Measurements from ENCODE around the gene KMT5B.

KMT5B gene

GRCh38 chr11:68181719-68182451, 31.2 kb downstream of the KMT5B start:
- no peak for DNase-seq (ENCODE audit: low read depth)

GRCh38 chr11:68179847-68180246, 33.2 kb downstream of the KMT5B start:
- no peak for DNase-seq (ENCODE audit: low read depth)

- no peak for DNase-seq (ENCODE audit: low read depth)
Observed at GRCh38 chr11:68177877-68178276, 35.2 kb downstream of the KMT5B start.

- no peak for DNase-seq (ENCODE audit: low read depth)
Observed at GRCh38 chr11:68173926-68174325, 39.2 kb downstream of the KMT5B start.

- no peak for DNase-seq (ENCODE audit: low read depth)
Observed at GRCh38 chr11:68169442-68169841, 43.7 kb downstream of the KMT5B start.

GRCh38 chr11:68168694-68169093, 44.4 kb downstream of the KMT5B start:
- DNase-seq (ENCODE audit: low read depth), result no peak

- DNase-seq (ENCODE audit: low read depth), result no peak
Observed at GRCh38 chr11:68167474-68167873, 45.6 kb downstream of the KMT5B start.

- no peak for DNase-seq (ENCODE audit: low read depth)
Observed at GRCh38 chr11:68166969-68167368, 46.1 kb downstream of the KMT5B start.

GRCh38 chr11:68165601-68166000, 47.5 kb downstream of the KMT5B start:
- no peak for DNase-seq (ENCODE audit: low read depth)

- no peak for DNase-seq (ENCODE audit: low read depth)
Observed at GRCh38 chr11:68164437-68164836, 48.7 kb downstream of the KMT5B start.

GRCh38 chr11:68163691-68164090, 49.4 kb downstream of the KMT5B start:
- no peak for DNase-seq (ENCODE audit: low read depth)

- DNase-seq (ENCODE audit: low read depth), result no peak
Observed at GRCh38 chr11:68160100-68160695, 52.9 kb downstream of the KMT5B start.

GRCh38 chr11:68159665-68160064, 53.4 kb downstream of the KMT5B start:
- no peak for DNase-seq (ENCODE audit: low read depth)

- DNase-seq (ENCODE audit: low read depth), result no peak
Observed at GRCh38 chr11:68159161-68159560, 53.9 kb downstream of the KMT5B start.

- DNase-seq (ENCODE audit: low read depth), result no peak
Observed at GRCh38 chr11:68158580-68158979, 54.5 kb downstream of the KMT5B start.

- no peak for DNase-seq (ENCODE audit: low read depth)
Observed at GRCh38 chr11:68153742-68154141, 59.4 kb downstream of the KMT5B start.

- no peak for DNase-seq (ENCODE audit: low read depth)
Observed at GRCh38 chr11:68150037-68150436, 63.1 kb downstream of the KMT5B start.

GRCh38 chr11:68149417-68149816, 63.7 kb downstream of the KMT5B start:
- no peak for DNase-seq (ENCODE audit: low read depth)

- DNase-seq (ENCODE audit: low read depth), result no peak
Observed at GRCh38 chr11:68148879-68149278, 64.2 kb downstream of the KMT5B start.

GRCh38 chr11:68148071-68148805, 64.9 kb downstream of the KMT5B start:
- no peak for DNase-seq (ENCODE audit: low read depth)

GRCh38 chr11:68146704-68147474, 66.2 kb downstream of the KMT5B start:
- DNase-seq (ENCODE audit: low read depth), result no peak

- no peak for DNase-seq (ENCODE audit: low read depth)
Observed at GRCh38 chr11:68146010-68146540, 67.0 kb downstream of the KMT5B start.
